IPS-NIHi11 (cell line): ENCODE results near the gene SNX10.

Source experiments
- DNase-seq: peaks from one replicate; pipeline ENCODE4 v3.0.0; 2012; ENCODE audit warnings: mixed read lengths, low spot score

Gene SNX10

DNA sequence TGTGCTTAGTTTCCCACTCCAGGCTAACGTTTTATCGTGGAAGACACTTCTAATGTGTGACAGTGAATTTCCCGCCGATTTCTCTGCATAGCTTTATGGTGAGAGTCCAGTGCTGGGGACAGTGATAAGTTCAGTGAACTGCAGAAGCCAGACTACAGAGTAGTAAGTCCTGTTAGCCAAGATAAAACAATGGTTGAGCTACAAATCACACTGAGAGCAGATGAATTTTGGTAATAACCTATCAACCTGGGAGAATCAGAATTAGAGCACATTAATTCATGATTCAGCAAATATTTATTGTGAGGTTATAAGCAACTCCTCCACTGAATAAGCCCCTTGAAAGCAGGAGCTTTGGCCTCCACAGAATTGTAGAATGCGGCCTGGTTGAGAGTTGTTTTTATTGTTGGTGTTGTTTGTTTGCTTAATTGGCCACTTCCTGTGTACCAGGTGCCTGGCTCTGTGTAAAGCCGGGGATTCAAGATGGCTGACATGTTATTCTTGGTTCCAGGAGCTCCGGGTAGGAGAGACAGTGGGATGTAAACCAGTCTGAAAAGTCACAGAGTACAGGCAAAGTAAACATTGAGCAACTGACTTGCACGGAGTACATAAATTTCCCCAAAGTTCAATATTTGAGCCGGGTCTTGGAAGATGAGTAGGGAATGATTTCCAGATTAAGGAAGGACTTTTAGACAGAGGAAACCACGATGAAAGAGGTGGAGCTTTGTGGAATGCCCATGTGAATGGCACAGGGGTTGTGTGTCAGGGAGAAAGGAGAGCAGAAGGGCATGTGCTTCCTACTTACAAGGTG, 112.7 kb downstream of the SNX10 start:
- no peak for DNase-seq

DNA sequence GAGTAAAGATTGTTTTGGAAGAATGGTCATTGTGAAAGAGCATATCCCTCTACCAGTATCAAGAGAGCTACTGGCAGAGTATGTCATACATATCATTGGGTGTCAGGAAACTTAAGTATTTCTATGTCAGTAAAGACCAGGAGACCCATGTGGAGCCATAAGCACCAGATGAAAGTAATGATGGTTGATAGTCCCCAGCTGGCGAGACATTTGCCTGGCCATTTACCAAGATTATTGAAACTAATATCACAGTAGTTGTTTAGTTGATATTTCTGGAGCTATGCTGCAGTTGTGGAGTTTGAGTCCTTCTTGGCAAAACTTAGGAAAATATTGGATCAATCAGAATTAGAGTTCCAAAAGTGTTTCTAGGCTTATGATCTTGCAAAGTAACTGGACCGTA, 114.8 kb downstream of the SNX10 start:
- DNase-seq, result no peak

DNA sequence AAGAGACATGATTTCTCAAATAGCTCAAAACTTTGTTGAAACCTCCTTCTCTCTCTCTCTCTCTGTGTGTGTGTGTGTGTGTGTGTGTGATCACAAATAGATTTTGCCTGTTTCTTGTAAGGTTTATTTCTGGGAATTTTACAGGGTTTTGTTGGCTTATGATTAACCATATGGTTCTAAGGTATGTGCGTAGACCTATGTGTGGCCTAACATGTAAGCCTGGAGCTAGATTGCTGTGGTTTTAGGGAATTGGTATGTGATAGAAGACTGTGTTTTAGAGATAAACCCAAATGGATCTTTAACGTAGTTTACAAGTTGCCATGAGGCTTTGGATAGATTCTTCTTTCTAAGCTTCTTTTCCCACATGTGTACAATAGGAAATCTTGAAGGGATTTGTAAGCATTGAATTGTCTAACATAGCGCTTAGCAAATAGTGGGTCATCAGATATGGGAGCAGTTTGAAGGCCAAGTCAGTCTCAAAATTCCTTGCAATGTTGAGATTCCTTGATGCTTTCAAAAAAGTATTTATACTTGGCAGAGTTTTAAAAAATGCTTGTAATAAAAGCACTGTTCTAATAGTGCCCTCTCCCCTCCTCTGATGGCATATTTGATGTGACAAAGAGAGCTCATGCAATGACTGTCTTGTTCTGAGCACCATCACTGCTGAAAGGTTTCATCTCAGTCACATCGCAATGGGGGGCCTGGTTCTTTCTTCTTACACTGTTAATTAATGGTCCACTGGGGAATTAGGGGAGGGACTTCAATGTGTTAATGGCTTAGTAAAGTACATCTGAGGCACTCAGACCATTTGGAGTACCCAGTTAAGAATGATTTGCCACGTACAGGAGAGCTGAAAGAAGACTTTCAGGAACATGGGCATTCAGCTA, 118.2 kb downstream of the SNX10 start:
- DNase-seq, result no peak

DNA sequence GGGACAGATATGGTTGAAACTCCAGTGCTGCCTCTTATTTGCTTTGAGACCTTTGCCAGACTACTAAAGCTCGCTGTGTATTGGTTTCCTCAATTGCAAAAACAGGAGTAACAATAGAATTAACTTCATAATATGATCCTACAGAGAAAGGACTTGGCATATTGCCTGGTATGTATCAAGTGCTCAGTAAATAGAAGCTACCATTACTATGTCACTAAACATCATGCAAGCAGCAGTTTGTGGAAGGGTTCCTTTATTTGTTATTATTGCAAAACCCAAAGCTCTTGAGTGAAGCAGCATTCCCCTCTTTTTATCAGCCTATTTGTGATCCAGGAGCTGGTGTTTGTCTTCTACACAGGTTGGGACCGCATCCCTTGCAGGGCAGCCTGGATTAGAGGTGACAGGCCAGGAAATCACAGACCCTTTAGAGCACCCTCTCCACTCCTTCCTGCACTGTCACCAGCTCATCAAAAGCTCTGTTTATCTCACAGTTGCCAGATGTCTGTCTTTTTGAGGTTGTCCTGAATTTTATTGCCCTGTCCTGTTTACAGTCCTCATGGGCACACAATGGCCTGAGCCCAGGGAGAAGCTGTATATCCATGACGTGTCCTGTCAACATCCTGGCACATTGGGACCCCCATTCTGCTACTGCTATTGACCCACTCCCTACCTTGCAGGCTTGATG, 121.5 kb downstream of the SNX10 start:
- no peak for DNase-seq

DNA sequence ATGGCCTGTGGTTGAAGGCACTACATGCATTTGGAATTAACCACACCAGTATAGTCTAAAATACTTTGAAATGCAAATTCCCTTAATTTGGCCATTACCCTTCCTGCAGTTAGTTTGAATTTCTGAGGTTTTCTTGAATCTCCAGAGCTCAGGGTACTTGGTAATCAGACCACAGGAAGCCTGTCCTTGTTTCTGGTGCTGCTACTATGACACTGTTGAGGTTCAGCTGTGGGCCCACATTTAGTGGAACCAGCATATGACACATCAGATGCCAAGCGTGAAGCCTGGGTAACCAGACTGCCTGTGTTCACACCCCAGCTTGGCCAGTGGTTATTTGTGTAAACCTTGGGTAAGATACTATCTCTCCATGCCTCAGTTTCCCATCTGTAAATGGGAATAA, 124.3 kb downstream of the SNX10 start:
- no peak for DNase-seq

DNA sequence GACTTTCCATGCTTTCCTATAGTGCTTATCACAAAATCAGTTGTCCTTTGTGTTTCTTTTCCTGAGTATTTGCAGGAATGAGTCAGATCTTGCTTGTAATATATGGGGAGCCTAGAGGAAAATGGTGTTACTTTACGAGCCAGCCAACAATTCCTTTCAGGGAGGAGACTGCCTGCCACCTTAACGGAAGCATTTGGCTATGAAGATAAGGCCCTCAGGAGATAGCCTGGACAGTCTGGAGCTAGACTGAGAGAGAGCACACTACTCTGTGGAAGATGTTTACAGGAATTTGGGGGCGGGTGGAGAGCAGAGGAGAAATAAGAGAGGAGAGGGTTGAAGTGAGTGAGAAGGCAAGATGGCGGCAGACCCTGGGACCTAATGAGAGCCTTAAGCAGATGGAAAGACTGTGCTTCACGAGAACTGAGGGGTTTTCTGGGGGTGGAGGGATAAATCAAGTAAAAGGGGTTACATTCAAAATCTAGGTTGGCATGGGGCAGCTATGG, 126.3 kb downstream of the SNX10 start:
- no peak for DNase-seq

DNA sequence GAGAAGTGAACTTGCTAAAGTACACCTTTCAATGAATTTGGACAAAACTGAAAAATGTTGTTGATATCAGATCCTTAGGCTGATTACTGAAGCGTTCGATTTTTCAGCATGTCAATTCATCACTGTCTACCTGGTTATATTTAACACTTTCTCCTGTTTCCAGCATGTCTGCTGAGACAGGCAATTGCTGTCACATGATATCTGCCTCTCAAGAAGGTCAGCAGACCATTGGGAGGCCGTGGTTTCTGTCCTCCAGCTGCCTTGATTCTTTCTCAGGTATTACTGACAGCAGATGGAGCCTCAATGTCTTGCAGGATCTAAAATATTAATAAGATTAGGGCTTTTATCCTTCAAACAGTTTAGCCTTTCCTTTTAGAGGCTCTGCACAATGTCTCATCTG, 127.5 kb downstream of the SNX10 start:
- DNase-seq, result no peak

DNA sequence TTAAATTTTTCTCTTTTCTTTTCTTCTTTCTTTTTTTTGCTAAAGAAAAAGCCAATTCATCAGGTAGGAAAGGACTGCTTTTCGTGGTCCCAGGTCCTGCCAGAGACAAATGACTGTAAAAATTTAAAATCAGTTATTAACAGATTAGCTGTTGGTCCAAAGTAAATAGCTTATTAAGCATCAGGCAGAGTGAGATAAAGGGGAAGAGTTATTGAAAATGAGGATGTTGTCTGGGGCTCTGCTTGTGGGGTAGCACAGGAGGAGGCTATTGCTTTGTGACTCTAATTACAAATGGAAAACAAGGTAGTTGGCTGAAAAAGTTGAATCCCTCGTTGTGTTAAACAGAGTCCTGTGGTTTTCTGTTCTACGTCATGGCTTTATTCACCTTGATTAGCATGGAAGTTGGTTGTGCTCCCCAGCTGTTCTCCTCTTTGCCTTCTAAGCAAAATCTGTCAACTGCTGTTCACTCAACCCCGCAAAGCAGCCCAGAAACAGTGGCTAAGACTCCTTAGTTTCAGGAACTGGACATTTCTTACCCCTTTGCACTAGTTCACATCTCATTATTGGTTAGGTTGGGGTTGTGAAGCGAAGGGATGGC, 128.9 kb downstream of the SNX10 start:
- DNase-seq, result no peak

DNA sequence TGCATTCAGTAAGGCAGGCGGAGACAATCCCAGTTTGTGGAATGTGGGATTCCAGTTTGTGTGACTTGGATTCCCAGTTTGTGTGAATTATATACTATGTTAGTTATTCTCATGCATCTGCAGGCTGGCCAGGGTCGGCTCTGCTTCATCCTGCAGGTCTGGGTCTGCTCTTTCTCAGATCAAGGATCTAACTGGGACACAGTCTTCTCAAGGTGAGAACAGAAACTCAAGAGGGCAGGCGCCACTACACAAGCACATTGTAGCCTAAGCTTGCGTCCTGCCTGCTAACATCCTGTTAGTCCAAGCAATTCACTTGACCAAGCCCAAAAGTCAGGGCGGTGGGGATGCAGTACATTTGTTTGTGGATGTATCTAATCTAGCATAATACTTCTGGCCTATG, 131.1 kb downstream of the SNX10 start:
- no peak for DNase-seq

DNA sequence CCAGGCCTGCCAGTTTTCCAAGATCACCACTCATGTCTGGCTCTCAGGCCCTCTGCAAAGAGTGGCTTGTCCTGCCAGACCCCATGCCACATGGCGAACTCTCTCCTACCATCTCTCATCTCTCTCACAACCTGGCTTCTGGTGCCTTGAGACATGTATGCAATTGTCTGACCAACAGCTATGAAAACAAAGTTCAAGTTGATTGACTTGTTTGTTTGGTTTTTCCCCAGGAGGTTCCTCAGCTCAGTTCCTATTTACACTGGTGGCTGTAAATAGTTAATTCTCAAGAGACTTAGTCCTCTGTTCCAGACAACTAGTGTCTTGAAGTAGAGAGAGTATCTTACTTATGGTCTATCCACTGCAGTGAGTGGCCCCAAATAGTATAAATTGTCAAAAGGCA, 131.8 kb downstream of the SNX10 start:
- no peak for DNase-seq
